DMS114 treated with DMSO at 0.1 percent for 48 hours (cell line): ENCODE results near the gene MED29.
"Not testable (repeated sequence)": the region's sequence is repeated elsewhere in the genome, so short reads cannot be mapped to it uniquely, and the experiment has no call there.

Experiments used
- DNase-seq: peaks from one replicate; lab custom pipeline; 2025; ENCODE audit not compliant: unreplicated experiment; lab: John Stamatoyannopoulos, UW

Gene MED29

DNA sequence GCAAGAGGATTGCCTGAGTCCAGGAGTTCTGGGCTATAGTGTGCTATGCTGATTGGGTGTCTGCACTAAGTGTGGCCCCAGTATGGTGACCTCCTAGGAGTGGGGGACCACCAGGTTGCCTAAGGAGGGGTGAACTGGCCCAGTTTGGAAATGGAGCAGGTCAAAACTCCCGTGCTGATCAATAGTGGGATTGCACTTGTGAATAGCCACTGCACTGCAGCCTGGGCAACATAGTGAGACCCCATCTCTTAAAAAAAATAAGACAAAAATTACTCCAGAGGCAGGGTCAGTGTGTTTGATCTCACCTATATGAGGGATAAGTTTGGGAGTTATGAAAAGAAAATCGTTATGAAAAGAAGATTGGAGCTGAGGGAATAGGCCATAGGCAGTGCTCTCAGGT is 22.0 kb upstream of the MED29 start:
- DNase-seq = no peak

DNA sequence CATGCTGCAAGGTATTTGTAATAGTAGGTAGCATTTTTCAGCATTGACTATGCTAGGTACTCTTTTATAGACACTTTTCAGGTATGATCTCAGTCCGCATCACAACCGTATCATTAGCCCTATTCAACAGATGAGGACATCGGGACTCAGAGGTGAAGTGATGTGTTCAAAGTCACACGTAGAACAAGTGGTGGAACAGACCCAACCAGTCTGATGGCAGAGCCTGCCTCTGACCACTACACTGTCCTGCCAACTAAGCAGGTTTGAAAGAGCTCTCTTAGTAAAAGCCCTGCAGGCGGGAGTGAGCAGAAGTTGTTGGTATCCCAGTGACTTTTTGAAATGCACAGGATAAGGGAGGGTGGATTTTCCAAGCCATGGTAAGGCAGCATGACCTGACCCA is 20.4 kb upstream of the MED29 start:
- DNase-seq = no peak

DNA sequence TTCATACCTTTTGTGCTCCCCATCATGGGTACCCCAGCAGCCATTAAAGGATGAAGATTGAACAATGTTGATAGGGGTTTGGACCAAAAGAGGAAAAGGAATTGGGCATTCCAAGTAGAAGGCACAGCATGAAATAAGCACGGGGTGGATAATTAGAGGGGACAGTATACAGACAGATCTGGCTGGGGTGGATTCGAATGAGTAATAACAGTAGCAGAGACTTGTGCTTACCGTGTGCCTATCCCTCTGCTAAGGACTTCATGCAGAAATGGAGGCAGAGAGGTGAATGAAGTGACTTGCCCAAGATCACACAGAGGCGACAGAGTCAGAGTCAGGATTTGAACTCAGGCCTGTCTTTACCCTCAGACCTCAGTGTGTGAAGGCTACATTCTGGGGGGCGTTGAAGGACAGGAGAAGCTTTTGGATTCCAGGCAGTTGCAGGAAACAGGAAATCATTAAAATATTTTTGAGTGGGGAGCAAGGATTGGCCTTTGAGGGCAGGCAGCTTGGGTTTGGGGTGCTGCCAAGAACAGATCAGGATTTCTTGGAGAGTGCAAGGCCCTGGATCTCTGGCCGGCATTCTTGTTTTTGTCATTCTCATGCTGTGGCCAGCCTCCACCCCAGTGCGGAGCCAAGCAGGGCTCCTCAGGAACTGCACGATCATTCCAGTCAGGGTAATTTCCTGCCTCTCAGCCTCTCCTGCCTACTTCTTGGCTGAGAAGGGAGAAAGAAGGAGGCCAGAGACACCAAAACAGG is 19.0 kb upstream of the MED29 start:
- no peak for DNase-seq

DNA sequence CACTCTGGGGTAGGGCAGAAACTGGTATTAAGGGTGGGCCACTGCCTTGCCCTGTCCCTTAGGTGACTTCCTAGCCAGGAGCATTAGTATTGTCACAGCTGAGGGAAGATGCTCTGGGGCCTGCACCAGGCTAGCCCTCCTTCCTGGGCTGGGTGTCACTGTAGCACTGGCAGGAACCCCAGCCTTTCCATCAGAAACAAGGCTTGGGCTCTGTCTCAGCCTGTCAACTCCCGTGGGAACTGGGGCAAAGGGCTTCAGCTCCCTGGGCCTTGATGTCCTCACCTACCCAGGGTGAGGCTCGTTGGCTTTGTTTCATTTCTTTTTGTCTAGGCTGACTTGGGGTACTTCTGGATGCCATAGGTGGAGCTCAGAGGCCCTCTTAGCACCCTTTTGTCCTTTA is 18.2 kb upstream of the MED29 start:
- no peak for DNase-seq

DNA sequence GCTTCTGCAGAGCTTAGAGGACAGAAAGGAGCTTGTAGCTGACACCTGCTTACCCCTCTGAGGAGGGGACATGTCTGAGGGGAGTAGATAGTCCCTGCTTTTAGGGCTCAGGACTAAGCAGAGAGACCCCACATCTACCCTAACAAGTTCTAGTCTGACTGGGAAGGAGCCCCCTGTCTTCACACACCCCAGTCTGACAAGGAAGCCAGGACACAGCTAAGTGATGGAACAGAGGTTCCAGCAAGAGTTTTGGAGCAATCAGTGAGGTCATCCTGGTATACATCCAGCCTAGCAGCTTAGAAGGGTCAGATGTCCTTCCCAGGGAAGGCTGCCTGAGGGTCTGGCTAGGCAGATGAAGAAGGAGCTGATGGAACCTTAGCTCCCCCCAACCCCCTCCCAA is 15.2 kb upstream of the MED29 start:
- DNase-seq = no peak

DNA sequence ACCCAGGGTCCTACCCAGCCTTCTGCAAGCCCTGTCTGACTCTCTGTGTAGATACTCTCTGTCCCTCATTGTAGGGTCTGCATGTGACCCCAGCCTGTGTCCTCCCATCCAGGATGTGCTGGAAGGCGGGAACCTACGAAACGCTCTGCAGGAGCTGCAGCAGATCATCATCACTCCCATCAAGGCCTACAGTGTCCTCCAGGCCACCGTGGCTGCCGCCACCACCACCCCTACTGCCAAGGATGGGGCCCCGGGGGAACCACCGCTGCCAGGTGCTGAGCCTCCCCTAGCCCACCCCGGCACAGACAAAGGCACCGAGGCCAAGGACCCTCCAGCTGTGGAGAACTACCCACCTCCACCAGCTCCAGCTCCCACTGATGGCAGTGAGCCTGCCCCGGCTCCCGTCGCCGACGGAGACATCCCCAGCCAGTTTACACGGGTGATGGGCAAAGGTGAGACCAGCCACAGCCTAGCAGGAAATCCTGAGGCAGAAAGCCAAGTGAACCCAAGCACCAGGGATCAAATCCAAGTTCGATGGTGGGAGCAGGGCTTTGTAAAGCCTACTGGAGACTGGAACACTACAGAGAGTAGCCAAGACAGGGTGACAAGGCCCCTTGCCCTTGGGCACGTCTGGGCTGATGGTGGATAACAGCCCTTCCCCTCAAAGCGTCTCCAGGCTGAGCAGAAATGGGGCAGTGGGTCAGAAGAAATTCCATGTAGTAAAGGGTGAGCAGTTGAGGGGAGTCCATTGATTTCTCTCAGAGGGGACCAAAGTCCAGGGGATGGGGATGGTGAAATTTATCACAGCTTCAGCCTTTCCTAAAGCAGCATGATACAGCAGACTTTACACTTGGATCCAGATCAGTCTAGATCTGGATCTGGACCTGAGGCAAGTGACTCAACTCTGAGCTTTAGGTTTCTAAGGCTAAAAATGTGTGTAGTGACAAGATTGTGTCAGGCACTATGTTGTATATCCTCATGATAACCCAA is 13.5 kb upstream of the MED29 start:
- DNase-seq = no peak

DNA sequence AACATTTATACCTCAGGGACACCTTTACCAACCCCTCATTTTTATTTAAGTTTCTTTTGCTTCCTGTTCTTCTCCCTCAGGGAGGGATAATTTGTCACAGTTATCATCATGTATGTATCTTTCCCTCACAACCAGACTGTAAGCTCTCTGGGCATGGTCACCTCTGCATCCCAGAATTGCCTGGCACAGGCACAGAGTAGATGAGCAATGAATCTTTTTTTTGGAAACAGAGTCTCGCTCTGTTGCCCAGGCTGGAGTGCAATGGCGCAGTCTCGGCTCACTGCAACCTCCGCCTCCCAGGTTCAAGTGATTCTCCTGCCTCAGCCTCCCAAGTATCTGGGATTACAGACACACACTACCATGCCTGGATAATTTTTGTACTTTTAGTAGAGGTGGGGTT is 11.8 kb upstream of the MED29 start:
- DNase-seq = not testable (repeated sequence)

DNA sequence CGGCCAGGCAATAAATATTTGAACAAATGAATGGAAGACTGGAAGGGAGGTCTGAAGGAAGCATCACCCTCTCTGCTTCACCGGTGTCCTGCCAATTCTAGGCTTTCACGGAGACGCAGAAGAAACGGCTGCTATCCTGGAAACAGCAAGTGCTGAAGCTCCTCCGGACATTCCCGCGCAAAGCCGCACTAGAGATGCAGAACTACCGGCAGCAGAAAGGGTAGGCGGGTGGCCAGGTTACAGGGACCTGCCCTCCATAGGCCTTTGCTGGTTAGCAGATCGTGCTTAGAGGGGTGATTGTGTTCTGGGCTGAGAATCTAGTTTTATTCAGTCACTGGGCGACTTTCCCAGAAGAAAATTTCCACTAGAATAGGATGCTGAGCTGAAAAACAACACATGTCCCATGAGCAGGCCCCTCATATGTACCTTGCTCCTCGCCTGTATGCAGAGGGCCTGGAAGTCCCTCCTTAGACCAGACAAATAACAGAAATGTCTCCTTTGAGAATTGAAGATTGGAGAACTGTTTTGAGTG is 11.2 kb upstream of the MED29 start:
- no peak for DNase-seq

DNA sequence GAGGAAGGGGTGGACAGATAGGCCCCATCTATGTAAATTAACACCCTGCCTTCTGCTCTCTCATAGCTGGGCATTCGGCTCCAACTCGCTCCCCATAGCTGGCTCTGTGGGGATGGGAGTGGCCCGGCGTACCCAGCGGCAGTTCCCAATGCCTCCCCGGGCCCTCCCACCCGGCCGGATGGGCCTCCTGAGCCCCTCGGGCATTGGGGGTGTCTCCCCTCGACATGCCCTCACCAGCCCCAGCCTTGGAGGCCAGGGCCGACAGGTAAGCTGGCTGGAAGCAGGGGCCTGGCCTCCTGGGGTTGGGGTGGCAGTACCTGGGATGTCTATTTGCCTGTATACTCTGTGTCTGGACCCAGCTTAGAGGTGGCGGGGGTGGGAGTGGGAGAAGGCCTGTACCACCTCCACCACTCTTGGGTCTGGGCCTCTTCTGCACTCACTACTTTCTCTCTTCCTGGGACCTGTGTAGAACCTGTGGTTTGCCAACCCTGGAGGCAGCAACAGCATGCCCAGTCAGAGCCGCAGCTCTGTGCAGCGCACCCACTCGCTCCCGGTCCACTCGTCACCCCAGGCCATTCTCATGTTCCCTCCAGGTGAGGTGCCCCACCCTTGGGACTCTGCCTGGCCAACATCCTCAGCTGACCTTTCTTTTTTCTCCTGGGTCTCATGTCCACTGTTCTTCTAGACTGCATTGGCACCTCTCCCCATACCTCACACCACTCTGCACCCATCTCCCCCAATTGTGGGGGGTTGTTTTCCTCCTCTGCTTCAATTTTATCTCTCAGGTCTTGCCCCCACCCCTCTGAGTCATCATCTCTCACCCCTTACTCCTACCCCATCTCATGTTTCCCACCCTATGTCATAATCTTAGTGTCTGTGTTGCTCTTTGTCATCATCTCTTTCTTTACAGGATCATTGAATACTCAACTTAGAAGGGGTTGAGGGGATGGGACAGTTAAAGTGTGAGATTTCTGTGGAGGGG is 10.4 kb upstream of the MED29 start:
- no peak for DNase-seq

DNA sequence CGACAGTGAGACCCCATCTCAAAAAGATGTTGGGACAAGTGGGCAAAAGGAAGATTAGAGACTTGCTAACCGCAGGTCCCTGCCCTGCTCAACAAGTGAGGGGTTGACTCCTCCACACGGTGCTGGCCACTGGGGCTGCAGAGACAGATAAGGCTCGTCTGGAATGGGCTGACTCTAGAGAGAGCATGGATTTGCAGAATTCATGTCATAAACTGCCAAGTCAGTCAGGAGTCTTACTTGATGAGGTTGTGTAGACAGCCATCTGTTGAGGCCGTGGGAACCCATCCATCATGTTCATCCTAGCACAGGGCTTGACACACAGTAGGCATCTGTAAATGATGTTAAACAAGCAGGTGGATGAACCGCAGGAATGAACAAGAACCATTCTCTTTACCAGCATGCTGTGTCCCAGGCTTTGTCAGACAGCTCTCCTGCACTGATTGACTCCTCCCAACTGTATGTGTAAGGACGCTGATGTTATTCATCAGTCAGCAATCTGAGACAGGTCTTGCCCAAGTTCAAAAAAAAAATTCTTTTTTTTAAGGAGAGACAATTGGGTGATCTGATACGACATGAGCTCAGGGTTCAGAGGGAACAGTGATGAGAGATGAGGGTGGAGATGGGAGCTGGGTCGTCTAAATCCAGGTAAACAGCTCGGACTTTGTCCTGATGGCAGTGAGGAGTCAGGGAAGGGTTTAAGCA is 9.1 kb upstream of the MED29 start:
- DNase-seq = no peak

DNA sequence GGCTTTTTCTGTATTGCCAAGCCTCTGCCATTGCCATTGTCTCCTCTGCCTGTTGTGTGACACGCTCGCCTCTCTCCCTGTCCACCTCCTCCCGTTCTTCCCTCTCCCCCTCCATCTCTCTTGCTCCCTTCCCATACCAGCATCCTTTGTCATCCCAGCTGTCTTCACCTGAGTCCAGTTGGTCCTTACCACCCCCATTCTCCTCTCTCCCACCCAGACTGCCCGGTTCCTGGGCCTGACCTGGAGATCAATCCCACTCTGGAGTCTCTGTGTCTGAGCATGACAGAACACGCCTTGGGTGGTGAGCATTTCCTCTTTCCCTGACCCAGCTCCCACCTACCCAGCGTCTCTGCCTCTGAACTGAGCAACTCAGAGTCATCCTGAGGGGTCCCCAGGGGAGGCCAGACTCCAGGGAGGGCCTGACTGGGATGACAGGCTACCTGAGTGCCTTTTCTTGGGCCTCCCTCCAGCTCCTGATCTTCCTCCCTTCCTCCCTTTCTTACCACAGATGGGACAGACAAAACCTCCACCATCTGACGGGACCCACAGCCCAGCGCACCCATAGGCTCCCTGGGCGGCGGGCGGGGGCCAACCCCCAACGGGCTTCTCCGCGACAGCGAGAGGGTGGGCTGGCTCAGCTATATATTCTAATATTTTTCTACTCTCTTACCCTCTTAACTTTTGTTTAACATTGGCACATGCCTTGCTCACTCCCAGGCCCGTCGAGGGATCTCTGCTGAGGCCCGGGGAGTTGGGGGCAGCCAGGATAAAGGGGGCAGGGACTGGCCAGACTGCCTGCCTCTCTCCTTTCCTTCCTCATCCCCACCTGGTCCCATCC is 8.0 kb upstream of the MED29 start:
- no peak for DNase-seq

DNA sequence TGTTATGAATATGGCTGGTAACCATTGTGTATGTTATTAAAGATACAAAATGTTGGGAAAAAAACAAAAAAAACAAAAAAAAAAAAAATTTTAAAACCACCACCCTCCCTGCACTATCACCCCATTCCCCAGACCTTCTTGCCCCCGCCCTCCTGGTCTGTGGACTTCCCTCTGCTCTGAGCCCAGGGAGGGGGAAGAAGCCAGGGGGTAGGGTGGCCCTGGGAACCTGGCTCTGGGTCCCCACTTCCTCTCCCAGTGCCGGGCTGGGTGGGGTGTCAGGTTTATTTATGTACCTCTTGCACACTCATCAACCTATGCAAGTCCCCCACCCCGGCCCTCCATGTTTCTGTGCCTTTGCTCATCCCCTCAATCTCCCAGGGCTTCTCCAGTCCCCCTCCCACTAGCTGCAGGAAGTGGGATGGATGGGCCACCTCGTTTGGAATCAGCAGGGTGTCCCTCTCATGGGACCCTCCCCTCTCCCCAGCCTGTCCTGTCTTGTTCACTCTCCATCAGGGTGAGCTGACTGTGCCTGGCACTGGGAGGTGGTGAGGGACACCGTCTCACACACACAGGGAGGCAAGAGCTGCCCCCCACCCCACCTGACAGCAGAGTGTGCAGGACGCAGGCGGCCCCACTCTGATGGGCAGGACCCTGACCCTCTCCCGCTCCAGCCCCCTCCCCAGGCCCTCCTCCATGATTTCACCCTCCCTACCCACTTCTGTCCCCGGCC is 6.2 kb upstream of the MED29 start:
- DNase-seq = no peak

DNA sequence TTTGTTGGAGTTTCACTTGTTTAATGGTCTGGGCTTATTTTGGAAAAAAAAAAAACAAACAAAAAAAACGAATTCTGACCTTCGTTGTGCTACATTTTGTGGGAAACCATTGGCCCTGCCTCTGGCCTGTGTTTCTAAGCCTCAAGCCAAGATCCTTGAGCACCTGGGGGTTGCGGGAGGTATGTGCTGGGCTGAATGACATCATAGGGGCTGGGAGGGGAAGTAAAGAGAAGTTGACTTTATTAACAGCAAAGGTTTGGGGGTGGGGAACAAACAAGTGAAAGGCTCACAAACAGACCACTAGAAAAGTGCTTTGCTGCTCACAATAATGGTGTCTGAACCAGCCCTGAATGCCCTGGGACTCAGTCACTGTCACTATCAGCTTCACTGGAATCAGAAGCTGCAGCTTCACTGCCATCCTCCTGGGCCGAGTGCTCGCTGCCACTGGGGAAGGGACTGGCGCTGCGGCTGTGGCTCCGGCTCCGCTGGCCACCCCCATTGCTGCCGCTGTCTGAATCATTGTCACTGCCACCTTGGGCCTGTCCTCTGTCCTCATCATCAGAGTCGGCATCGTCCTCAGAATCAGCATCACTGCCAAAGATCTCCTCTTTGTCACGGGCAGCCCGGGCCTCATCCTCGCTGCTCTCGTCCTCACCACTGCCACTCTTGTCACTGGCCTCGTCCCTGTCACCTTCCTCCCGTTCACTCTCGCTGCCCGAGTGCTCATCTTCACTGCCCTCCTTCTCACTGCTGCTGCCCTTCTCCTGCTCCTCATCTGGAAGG is 5.4 kb upstream of the MED29 start:
- DNase-seq = no peak

DNA sequence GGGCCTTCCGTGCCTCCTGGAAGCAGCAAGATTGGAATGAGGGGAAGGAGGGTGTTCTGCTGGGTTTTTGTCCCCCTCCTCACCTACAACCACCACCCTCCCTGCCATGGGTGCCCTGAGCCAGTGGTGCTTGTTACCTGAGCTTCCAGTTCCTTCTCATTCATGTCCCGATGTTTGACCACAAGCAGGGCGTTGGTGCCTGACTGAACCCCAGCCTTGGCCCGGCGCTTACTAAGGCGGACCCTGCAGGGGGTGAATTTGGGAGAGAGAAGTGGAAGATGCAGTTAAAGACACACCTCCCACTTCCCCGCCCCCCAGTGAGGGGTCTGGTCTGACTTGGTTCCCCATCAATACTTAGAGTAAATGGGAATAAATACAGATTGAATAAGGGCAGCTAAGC is 4.6 kb upstream of the MED29 start:
- no peak for DNase-seq

DNA sequence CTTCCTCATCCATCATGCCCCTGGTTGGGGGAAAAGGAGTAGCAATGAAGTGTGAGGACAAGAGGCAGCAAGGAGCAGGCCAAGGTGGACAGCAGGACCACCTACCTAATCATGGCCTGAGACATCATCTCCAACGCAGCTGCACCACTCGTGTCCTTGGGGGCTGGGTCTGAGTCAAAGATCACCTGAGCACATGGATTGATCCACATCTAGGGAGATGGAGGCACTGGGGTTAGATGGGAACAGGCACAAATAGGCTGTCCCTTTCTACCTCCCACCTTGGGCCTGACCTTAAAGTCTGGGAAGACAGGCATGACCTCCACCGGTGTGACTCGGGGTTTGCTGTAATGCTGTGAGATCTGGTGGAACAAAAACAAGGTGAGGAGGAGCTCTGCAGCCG is 2.5 kb upstream of the MED29 start:
- DNase-seq = no peak

DNA sequence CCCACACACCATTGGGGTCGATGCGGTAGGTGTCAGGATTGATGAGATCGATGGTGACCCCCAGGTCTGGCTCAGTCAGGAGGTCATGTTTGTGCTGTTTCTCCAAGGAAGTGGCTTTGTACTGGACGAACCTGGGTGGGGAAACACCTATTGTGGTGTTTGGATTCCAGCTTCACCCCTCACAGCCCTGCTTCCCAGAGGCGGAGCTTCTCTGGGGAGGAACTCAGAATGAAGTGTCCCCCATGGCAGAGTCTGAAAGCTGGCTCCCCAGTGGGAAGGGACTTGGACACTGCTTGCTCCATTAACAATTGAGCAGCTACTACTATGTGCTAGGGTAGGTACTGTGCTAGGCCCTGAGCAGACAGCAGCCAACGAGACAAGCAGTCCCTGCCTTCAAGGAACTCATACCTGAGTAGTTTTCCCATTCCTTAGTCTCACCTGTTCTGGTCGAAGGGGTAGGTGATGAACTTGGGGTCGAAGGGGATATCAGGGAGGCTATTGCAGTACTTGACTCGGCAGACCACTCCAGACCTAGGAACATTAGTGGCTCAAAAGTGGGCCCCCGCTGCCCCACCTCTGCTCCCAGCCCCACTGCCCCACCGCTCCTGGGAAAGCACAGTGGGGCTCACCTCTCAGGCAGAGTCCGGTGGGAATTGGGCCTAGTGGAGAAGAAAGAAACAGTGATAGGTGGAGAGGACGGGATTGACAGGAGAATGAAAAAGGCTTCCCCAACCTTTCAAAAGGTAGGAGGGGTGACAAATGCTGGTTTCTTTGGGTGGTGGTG is 1.4 kb upstream of the MED29 start:
- DNase-seq = no peak

DNA sequence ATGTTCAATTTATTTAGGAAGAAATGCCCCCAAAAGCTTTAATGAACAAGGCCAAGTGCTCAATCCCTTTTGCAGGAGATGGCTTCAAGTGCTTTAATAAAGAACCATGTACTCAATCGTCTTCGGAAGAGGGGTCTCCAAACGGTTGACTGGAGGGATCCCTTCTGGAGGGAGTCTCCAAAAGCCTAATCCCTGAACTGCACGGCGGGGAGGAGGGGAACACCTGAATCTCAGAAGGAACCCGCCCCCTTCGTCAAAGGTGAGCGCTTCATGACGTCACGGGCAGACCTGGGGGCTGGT is 777 bp upstream of the MED29 start:
- no peak for DNase-seq
